PFSK-1 (cell line): ENCODE measurements around the gene RIMS4.

ENCODE experiments used
- POLR2AphosphoS5 ChIP-seq: IDR thresholded peaks from 2 replicates; pipeline ENCODE4 v1.6.1; 2012; ENCODE audit warnings: low read depth, mild to moderate bottlenecking, control low read depth, low read length, moderate library complexity
- SIN3A ChIP-seq: IDR thresholded peaks from 2 replicates; pipeline ENCODE4 v1.6.1; 2012; ENCODE audit warnings: mild to moderate bottlenecking, low read length, moderate library complexity, borderline replicate concordance; ENCODE audit not compliant: insufficient read depth
- TAF1 ChIP-seq: IDR thresholded peaks from 2 replicates; pipeline ENCODE4 v1.6.1; 2012; ENCODE audit warnings: low read length, control low read depth, borderline replicate concordance; ENCODE audit not compliant: insufficient read depth
- TF ChIP-seq, protein P1 (sequence below), 2 experiments: IDR thresholded peaks; 2 replicates each; pipeline versions ENCODE4 v1.6.1 to v1.8.0; 2011 to 2012; ENCODE audit warnings: low read depth in 2 of 2, low read length in 2 of 2, control low read depth in 1 of 2, inconsistent platforms in 1 of 2, mild to moderate bottlenecking in 1 of 2, moderate library complexity in 1 of 2; ENCODE audit not compliant: insufficient read depth in 1 of 2

DNA sequence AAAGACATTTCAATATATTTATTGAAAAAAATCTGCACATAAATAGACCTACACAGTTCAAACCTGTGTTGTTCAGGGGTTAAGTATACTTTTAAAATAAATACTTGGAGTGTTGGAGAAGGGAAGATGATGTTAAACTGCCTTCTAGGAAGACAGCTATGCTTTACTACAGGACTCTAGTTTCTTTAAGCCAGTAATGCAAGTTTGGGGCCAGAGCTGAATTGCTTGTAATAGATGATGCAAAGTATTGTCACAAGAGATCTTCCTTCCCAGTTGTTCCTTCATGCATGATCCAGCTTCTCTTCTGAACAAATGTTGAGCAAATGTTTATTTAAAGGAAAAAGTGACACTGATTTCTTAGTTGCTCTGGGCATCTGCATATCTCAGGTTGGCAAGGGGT, 20.2 kb upstream of the RIMS4 start:
- TF ChIP-seq TAF1: no peak
- TF ChIP-seq SIN3A: no peak
- TF ChIP-seq POLR2AphosphoS5: no peak
- TF ChIP-seq, protein P1, sequence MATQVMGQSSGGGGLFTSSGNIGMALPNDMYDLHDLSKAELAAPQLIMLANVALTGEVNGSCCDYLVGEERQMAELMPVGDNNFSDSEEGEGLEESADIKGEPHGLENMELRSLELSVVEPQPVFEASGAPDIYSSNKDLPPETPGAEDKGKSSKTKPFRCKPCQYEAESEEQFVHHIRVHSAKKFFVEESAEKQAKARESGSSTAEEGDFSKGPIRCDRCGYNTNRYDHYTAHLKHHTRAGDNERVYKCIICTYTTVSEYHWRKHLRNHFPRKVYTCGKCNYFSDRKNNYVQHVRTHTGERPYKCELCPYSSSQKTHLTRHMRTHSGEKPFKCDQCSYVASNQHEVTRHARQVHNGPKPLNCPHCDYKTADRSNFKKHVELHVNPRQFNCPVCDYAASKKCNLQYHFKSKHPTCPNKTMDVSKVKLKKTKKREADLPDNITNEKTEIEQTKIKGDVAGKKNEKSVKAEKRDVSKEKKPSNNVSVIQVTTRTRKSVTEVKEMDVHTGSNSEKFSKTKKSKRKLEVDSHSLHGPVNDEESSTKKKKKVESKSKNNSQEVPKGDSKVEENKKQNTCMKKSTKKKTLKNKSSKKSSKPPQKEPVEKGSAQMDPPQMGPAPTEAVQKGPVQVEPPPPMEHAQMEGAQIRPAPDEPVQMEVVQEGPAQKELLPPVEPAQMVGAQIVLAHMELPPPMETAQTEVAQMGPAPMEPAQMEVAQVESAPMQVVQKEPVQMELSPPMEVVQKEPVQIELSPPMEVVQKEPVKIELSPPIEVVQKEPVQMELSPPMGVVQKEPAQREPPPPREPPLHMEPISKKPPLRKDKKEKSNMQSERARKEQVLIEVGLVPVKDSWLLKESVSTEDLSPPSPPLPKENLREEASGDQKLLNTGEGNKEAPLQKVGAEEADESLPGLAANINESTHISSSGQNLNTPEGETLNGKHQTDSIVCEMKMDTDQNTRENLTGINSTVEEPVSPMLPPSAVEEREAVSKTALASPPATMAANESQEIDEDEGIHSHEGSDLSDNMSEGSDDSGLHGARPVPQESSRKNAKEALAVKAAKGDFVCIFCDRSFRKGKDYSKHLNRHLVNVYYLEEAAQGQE (IDR thresholded peaks at IDR 0.05; ENCODE audit: insufficient read depth in 1 of 2, low read depth in 2 of 2, low read length in 2 of 2): no peak
